DND-41 (cell line): Measurements from ENCODE around the gene TMEM254.

Experiments
- CTCF ChIP-seq: IDR thresholded peaks from 2 replicates; pipeline ENCODE4 v1.5.1; 2012; ENCODE audit warnings: borderline replicate concordance, low read length, moderate library complexity, mild to moderate bottlenecking; ENCODE audit not compliant: poor library complexity, severe bottlenecking; ENCODE audit errors: extremely low read depth
- EZH2 ChIP-seq: IDR thresholded peaks from 3 replicates; pipeline ENCODE4 v1.6.1; 2012; ENCODE audit warnings: borderline replicate concordance, low read depth, mild to moderate bottlenecking, moderate library complexity, low read length, inconsistent platforms; ENCODE audit not compliant: severe bottlenecking

- TF ChIP-seq CTCF (no peak), EZH2 (no peak)
Measured at GRCh38 chr10:80081026-80081425, 2.6 kb downstream of the TMEM254 start.
